ENCODE results near the gene GPR15.

GRCh38 chr3:98521897-98522543, 9.8 kb upstream of the GPR15 start:
- no peak for TF ChIP-seq ZNF114 (CRISPR knock-in tag; IDR thresholded peaks at IDR 0.05)
- TF ChIP-seq EZH2 (IDR thresholded peaks at IDR 0.05; ENCODE audit: low read depth, unreplicated experiment), result no peak
- TF ChIP-seq, protein P1, sequence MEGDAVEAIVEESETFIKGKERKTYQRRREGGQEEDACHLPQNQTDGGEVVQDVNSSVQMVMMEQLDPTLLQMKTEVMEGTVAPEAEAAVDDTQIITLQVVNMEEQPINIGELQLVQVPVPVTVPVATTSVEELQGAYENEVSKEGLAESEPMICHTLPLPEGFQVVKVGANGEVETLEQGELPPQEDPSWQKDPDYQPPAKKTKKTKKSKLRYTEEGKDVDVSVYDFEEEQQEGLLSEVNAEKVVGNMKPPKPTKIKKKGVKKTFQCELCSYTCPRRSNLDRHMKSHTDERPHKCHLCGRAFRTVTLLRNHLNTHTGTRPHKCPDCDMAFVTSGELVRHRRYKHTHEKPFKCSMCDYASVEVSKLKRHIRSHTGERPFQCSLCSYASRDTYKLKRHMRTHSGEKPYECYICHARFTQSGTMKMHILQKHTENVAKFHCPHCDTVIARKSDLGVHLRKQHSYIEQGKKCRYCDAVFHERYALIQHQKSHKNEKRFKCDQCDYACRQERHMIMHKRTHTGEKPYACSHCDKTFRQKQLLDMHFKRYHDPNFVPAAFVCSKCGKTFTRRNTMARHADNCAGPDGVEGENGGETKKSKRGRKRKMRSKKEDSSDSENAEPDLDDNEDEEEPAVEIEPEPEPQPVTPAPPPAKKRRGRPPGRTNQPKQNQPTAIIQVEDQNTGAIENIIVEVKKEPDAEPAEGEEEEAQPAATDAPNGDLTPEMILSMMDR (conservative IDR thresholded peaks at IDR 0.05; ENCODE audit: low read depth in 2 of 2), result no peak
- TF ChIP-seq EZH2phosphoT487 (IDR thresholded peaks at IDR 0.05; ENCODE audit: unreplicated experiment), result no peak
- TF ChIP-seq POLR2AphosphoS5 (IDR thresholded peaks at IDR 0.05; ENCODE audit: low read depth), result no peak
- TF ChIP-seq CREB1 (CRISPR knock-in tag; IDR thresholded peaks at IDR 0.05; ENCODE audit: low read depth), result no peak
- TF ChIP-seq, protein P2, sequence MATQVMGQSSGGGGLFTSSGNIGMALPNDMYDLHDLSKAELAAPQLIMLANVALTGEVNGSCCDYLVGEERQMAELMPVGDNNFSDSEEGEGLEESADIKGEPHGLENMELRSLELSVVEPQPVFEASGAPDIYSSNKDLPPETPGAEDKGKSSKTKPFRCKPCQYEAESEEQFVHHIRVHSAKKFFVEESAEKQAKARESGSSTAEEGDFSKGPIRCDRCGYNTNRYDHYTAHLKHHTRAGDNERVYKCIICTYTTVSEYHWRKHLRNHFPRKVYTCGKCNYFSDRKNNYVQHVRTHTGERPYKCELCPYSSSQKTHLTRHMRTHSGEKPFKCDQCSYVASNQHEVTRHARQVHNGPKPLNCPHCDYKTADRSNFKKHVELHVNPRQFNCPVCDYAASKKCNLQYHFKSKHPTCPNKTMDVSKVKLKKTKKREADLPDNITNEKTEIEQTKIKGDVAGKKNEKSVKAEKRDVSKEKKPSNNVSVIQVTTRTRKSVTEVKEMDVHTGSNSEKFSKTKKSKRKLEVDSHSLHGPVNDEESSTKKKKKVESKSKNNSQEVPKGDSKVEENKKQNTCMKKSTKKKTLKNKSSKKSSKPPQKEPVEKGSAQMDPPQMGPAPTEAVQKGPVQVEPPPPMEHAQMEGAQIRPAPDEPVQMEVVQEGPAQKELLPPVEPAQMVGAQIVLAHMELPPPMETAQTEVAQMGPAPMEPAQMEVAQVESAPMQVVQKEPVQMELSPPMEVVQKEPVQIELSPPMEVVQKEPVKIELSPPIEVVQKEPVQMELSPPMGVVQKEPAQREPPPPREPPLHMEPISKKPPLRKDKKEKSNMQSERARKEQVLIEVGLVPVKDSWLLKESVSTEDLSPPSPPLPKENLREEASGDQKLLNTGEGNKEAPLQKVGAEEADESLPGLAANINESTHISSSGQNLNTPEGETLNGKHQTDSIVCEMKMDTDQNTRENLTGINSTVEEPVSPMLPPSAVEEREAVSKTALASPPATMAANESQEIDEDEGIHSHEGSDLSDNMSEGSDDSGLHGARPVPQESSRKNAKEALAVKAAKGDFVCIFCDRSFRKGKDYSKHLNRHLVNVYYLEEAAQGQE (IDR thresholded peaks at IDR 0.05; ENCODE audit: unreplicated experiment), result no peak
- TF ChIP-seq STAT1 (IDR thresholded peaks at IDR 0.05; ENCODE audit: unreplicated experiment), result no peak
- no peak for TF ChIP-seq JUNB (IDR thresholded peaks at IDR 0.05; ENCODE audit: unreplicated experiment)
- TF ChIP-seq ZNF331 (CRISPR knock-in tag; IDR thresholded peaks at IDR 0.05; ENCODE audit: low read depth), result no peak
- no peak for TF ChIP-seq NANOG (IDR thresholded peaks at IDR 0.05; ENCODE audit: borderline replicate concordance)
- TF ChIP-seq, protein P3, sequence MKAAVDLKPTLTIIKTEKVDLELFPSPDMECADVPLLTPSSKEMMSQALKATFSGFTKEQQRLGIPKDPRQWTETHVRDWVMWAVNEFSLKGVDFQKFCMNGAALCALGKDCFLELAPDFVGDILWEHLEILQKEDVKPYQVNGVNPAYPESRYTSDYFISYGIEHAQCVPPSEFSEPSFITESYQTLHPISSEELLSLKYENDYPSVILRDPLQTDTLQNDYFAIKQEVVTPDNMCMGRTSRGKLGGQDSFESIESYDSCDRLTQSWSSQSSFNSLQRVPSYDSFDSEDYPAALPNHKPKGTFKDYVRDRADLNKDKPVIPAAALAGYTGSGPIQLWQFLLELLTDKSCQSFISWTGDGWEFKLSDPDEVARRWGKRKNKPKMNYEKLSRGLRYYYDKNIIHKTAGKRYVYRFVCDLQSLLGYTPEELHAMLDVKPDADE (IDR thresholded peaks at IDR 0.05), result no peak
- TF ChIP-seq ZNF462 (CRISPR knock-in tag; IDR thresholded peaks at IDR 0.05), result no peak
